Neural cell (in vitro differentiated cells): ENCODE measurements around the gene PTBP2.

Experiments used
- EP300 ChIP-seq: fragments of 450-650 bp; conservative IDR thresholded peaks from 2 replicates; pipeline ENCODE4 v1.6.1; 2014; ENCODE audit warnings: antibody characterized with exemption, mild to moderate bottlenecking, moderate library complexity; ENCODE audit not compliant: poor library complexity, severe bottlenecking
- EZH2 ChIP-seq: fragments of 200-600, 300-800 bp; shearing (Covaris generic), sonication (generic); IDR thresholded peaks from 2 replicates; pipeline ENCODE4 v1.6.1; 2014; ENCODE audit warnings: antibody characterized with exemption, low read length, borderline replicate concordance, mild to moderate bottlenecking; ENCODE audit not compliant: insufficient read depth, poor library complexity, severe bottlenecking
- POLR2AphosphoS5 ChIP-seq: IDR thresholded peaks from 2 replicates; pipeline ENCODE4 v1.6.1; 2012
- TF ChIP-seq, protein P1 (sequence below): fragments of 450-650 bp; IDR thresholded peaks from 2 replicates; pipeline ENCODE4 v1.5.1; 2014; ENCODE audit warnings: antibody characterized with exemption, mild to moderate bottlenecking, moderate library complexity; ENCODE audit not compliant: poor library complexity, severe bottlenecking
- TF ChIP-seq, protein P2 (sequence below): IDR thresholded peaks from 2 replicates; pipeline ENCODE4 v1.6.1; 2012; ENCODE audit warnings: borderline replicate concordance

DNA sequence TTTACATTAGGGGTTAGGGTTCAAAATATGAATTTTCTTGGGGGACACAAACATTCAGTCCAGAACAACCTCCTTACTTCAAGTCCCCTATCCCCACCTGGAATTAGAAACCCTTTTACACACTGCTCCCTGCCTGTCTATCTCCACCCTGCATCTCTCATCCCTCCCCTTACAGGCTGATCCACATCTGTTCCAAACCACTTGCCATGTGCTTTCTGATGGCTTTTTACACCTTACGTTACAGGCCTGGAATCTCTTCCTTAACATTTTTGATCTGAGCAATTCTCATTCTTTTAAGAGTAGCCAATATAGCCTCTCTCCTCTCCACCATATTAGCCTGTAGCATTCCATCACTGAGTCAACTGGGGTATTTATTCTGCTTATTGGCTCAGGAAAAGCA is 122.0 kb downstream of the PTBP2 start:
- TF ChIP-seq EZH2 (no peak), EP300 (no peak), POLR2AphosphoS5 (no peak)
- TF ChIP-seq, protein P1, sequence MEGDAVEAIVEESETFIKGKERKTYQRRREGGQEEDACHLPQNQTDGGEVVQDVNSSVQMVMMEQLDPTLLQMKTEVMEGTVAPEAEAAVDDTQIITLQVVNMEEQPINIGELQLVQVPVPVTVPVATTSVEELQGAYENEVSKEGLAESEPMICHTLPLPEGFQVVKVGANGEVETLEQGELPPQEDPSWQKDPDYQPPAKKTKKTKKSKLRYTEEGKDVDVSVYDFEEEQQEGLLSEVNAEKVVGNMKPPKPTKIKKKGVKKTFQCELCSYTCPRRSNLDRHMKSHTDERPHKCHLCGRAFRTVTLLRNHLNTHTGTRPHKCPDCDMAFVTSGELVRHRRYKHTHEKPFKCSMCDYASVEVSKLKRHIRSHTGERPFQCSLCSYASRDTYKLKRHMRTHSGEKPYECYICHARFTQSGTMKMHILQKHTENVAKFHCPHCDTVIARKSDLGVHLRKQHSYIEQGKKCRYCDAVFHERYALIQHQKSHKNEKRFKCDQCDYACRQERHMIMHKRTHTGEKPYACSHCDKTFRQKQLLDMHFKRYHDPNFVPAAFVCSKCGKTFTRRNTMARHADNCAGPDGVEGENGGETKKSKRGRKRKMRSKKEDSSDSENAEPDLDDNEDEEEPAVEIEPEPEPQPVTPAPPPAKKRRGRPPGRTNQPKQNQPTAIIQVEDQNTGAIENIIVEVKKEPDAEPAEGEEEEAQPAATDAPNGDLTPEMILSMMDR = no peak
- TF ChIP-seq, protein P2, sequence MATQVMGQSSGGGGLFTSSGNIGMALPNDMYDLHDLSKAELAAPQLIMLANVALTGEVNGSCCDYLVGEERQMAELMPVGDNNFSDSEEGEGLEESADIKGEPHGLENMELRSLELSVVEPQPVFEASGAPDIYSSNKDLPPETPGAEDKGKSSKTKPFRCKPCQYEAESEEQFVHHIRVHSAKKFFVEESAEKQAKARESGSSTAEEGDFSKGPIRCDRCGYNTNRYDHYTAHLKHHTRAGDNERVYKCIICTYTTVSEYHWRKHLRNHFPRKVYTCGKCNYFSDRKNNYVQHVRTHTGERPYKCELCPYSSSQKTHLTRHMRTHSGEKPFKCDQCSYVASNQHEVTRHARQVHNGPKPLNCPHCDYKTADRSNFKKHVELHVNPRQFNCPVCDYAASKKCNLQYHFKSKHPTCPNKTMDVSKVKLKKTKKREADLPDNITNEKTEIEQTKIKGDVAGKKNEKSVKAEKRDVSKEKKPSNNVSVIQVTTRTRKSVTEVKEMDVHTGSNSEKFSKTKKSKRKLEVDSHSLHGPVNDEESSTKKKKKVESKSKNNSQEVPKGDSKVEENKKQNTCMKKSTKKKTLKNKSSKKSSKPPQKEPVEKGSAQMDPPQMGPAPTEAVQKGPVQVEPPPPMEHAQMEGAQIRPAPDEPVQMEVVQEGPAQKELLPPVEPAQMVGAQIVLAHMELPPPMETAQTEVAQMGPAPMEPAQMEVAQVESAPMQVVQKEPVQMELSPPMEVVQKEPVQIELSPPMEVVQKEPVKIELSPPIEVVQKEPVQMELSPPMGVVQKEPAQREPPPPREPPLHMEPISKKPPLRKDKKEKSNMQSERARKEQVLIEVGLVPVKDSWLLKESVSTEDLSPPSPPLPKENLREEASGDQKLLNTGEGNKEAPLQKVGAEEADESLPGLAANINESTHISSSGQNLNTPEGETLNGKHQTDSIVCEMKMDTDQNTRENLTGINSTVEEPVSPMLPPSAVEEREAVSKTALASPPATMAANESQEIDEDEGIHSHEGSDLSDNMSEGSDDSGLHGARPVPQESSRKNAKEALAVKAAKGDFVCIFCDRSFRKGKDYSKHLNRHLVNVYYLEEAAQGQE = no peak
